Spleen (tissue), 11 donors: ENCODE measurements around the gene DOCK9. TPM values are rescaled to one million over a fixed set of nuclear protein-coding genes. Genes with fewer than 3 reads are reported as not detected.

Source experiments
- DNase-seq: peaks from one replicate; pipeline ENCODE4 v3.0.0-alpha.2; 2020
- H3K27ac ChIP-seq, 8 donors: fragments of 200-600 bp; sonication (generic) in 7 of 8; 1 replicate in 4 of 8; 2 replicates in 4 of 8; pipeline versions ENCODE4 v1.5.0 to v1.8.0; 2016 to 2021; ENCODE audit warnings: inconsistent platforms in 4 of 8, mild to moderate bottlenecking in 4 of 8, moderate library complexity in 1 of 8
- H3K27me3 ChIP-seq, 7 donors: fragments of 200-600 bp; sonication (generic) in 6 of 7; replicated peaks in 1 of 7; 1 replicate in 4 of 7; 2 replicates in 3 of 7; pipeline versions ENCODE4 v1.5.0 to v1.8.0; 2016 to 2021; ENCODE audit warnings: inconsistent platforms in 3 of 7, mild to moderate bottlenecking in 1 of 7
- H3K36me3 ChIP-seq, 6 donors: fragments of 200-600 bp; sonication (generic) in 5 of 6; 1 replicate in 4 of 6; 2 replicates in 2 of 6; pipeline versions ENCODE4 v1.5.0 to v1.8.0; 2016 to 2021; ENCODE audit warnings: inconsistent platforms in 2 of 6
- H3K4me1 ChIP-seq, 6 donors: fragments of 200-600 bp; sonication (generic) in 5 of 6; 1 replicate in 3 of 6; 2 replicates in 3 of 6; pipeline versions ENCODE4 v1.5.0 to v1.8.0; 2016 to 2021; ENCODE audit warnings: inconsistent platforms in 3 of 6
- H3K4me3 ChIP-seq, 8 donors: fragments of 200-600 bp; sonication (generic) in 7 of 8; 1 replicate in 4 of 8; 2 replicates in 4 of 8; pipeline versions ENCODE4 v1.5.0 to v1.8.0; 2016 to 2021; ENCODE audit warnings: inconsistent platforms in 4 of 8, mild to moderate bottlenecking in 4 of 8, moderate library complexity in 2 of 8
- H3K9me3 ChIP-seq, 8 donors: fragments of 200-600 bp; sonication (generic) in 7 of 8; 1 replicate in 4 of 8; 2 replicates in 4 of 8; pipeline versions ENCODE4 v1.5.0 to v1.8.0; 2016 to 2021; ENCODE audit warnings: inconsistent platforms in 4 of 8
- POLR2A ChIP-seq, 3 donors: fragments of 450-650 bp; IDR thresholded peaks; one replicate each; pipeline ENCODE4 v1.5.1; 2017; ENCODE audit warnings: antibody characterized with exemption in 3 of 3, mild to moderate bottlenecking in 1 of 3
- POLR2AphosphoS5 ChIP-seq, 3 donors: sonication (generic); formaldehyde crosslinking; IDR thresholded peaks; one replicate each; pipeline ENCODE4 v1.5.1; 2017; ENCODE audit warnings: antibody characterized with exemption in 3 of 3
- WGBS, 5 donors: extraction: QIAGEN DNeasy Blood & Tissue Kit in 3 of 5; methylation state at CpG; one replicate each; pipeline versions ENCODE4 v1.1.5 to v1.1.7; 2013 to 2018; 5-methylcytosine and 5-hydroxymethylcytosine counted together
- intact Hi-C: fragments of 100-400 bp; cut with DNase I; formaldehyde crosslinking; loops from one replicate; pipeline ENCODE4 v1.15.0; 2023; ENCODE audit warnings: low total_unique reads
- polyA plus RNA-seq, 3 donors: library from polyadenylated mRNA; stranded (reverse); fragments of 200-250 nt; gene quantifications; one replicate each; pipeline ENCODE4 v1.2.1, GENCODE V29; 2013
- total RNA-seq, 7 donors: library from RNA; depleted of rRNA in 3 of 7; stranded (reverse); fragments of >200 nt in 3 of 7; fragmentation: NEBNext Ultra II Directional in 4 of 7; extraction: Animal tissue kit (Norgen Biotek cat#: 25700) in 4 of 7; gene quantifications; one replicate each; pipeline versions ENCODE4 v1.1.0 to v1.2.1, GENCODE V29; 2016 to 2021
- TF ChIP-seq, protein P1 (sequence below), 11 experiments: fragments of 200-600 bp in 7 of 11; fragments of 450-650 bp in 4 of 11; sonication (generic) in 4 of 11; IDR thresholded peaks in 8 of 11; conservative IDR thresholded peaks in 3 of 11; 1 replicate in 7 of 11; 2 replicates in 4 of 11; pipeline versions ENCODE4 v1.4.0 to v1.8.0; 2016 to 2021; ENCODE audit warnings: antibody characterized with exemption in 11 of 11, inconsistent platforms in 4 of 11, mild to moderate bottlenecking in 1 of 11
- donor health status: healthy with polysubstance abuse.
- donor health status: DM: no; HTN: no; CAD: no; lungs with moderate emphysema.
- donor health status: DM: no; HTN: no; CAD: no.
- donor health status: Bipolar disorder and iron deficiency.
- donor health status: healthy.
- donor health status: DM: no; HTN: no; CAD: no.
- donor health status: DM: yes; HTN: yes; CAD: no.

Gene DOCK9
- total and polyA plus RNA-seq, 10 donors: 6.9 to 53.3 (median 47.6) TPM

DNA sequence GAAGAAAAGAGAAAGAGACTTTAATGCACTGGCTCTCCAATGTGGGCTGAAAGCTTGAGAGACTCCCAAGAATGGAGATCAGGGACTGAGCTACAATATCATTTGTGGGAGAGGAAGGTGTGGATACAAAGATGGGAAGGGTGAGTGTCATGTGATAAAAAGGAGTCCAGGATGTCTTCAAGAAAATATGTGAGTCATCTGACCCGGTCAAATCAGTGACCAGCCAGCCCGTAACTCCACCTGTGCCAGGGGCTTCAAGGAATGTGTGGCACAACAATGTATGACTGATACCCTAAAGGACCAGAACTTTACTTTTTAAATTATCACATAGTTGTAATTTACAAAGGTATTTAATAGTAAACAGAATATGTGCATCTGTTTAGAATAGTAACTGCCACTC, 97.2 kb downstream of the DOCK9 start:
- WGBS, 5 donors: 89 to 96% (median 94%) methylated on average over 2 of the region's 2 CpGs
- H3K4me1 ChIP-seq: no peaks in the 10 kb centered on the region
- intact Hi-C loops: no loop called here
- H3K4me3 ChIP-seq: no peak overlapping the region
- TF ChIP-seq, protein P1, sequence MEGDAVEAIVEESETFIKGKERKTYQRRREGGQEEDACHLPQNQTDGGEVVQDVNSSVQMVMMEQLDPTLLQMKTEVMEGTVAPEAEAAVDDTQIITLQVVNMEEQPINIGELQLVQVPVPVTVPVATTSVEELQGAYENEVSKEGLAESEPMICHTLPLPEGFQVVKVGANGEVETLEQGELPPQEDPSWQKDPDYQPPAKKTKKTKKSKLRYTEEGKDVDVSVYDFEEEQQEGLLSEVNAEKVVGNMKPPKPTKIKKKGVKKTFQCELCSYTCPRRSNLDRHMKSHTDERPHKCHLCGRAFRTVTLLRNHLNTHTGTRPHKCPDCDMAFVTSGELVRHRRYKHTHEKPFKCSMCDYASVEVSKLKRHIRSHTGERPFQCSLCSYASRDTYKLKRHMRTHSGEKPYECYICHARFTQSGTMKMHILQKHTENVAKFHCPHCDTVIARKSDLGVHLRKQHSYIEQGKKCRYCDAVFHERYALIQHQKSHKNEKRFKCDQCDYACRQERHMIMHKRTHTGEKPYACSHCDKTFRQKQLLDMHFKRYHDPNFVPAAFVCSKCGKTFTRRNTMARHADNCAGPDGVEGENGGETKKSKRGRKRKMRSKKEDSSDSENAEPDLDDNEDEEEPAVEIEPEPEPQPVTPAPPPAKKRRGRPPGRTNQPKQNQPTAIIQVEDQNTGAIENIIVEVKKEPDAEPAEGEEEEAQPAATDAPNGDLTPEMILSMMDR (IDR thresholded peaks at IDR 0.05 in 8 of 11, conservative IDR thresholded peaks at IDR 0.05 in 3 of 11): no peak
- TF ChIP-seq POLR2AphosphoS5 (IDR thresholded peaks at IDR 0.05): no peak
- TF ChIP-seq POLR2A (IDR thresholded peaks at IDR 0.05): no peak
- no peak overlapping the region for H3K27ac ChIP-seq
- H3K36me3 ChIP-seq: peaks cover 5 to 100% (median 68%) of the 10 kb centered on the region in 6 donors
- no peaks in the 10 kb centered on the region for H3K27me3 ChIP-seq
- no peaks in the 10 kb centered on the region for H3K9me3 ChIP-seq
- no peak for DNase-seq

DNA sequence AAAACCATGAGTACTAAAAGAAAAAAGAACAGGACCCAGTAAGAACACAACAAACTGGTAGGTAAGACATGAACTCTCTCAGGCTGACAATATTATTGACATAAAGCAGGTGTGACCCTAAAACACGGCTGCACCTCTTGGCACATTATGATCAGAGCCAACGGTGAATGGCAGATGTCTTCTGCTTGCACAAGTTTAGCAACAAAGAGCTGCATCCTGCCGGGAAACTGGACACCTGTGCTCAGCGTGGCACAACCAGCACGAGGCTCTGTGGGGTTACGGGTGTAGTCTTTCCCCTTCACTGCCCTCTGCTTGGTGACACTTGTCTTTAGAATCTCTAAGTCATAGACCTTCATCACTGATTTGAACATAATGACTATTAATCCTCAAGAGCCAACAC, 97.9 kb downstream of the DOCK9 start:
- intact Hi-C loops: no loop called here
- Histone ChIP-seq H3K27me3 (no peaks in the 10 kb centered on the region), H3K27ac (no peak overlapping the region), H3K4me3 (no peak overlapping the region), H3K9me3 (no peaks in the 10 kb centered on the region), H3K4me1 (no peaks in the 10 kb centered on the region), H3K36me3 (peaks cover 5 to 98% (median 63%) of the 10 kb centered on the region in 6 donors)
- no peak for DNase-seq
- TF ChIP-seq, protein P1 (IDR thresholded peaks at IDR 0.05 in 8 of 11, conservative IDR thresholded peaks at IDR 0.05 in 3 of 11): no peak
- 58 to 75% (median 65%) methylated on average over 6 of the region's 6 CpGs for WGBS, 5 donors

DNA sequence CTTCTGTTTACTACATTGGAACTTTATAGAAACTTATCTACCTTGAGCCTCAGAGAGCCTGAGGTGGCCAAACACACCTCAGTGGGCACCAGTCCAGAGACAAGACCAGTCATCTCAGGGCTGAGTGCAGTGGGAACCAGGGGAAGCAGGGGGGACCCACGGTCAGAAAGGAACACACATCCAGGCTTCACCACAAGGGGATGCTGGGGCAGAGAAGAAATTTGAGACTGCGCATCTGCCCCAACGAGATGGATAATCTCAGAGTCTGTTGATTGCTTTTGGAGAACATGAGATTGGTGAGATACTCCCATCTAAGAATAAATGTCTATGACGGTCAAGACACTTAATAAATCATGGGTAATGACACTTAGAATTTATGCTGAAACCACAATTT, 98.7 kb downstream of the DOCK9 start:
- TF ChIP-seq POLR2A (IDR thresholded peaks at IDR 0.05): no peak
- TF ChIP-seq, protein P1 (IDR thresholded peaks at IDR 0.05 in 8 of 11, conservative IDR thresholded peaks at IDR 0.05 in 3 of 11): no peak
- no peak for TF ChIP-seq POLR2AphosphoS5 (IDR thresholded peaks at IDR 0.05)
- intact Hi-C loops: no loop called here
- peaks cover 5 to 97% (median 56%) of the 10 kb centered on the region in 6 donors for H3K36me3 ChIP-seq
- H3K9me3 ChIP-seq: peaks cover 0 to 2% (median 0%) of the 10 kb centered on the region in 8 donors
- H3K27me3 ChIP-seq: no peaks in the 10 kb centered on the region
- no peaks in the 10 kb centered on the region for H3K4me1 ChIP-seq
- no peak for DNase-seq
- no peak overlapping the region for H3K4me3 ChIP-seq
- no peak overlapping the region for H3K27ac ChIP-seq
- 75 to 84% (median 81%) methylated on average over 4 of the region's 4 CpGs for WGBS, 5 donors

DNA sequence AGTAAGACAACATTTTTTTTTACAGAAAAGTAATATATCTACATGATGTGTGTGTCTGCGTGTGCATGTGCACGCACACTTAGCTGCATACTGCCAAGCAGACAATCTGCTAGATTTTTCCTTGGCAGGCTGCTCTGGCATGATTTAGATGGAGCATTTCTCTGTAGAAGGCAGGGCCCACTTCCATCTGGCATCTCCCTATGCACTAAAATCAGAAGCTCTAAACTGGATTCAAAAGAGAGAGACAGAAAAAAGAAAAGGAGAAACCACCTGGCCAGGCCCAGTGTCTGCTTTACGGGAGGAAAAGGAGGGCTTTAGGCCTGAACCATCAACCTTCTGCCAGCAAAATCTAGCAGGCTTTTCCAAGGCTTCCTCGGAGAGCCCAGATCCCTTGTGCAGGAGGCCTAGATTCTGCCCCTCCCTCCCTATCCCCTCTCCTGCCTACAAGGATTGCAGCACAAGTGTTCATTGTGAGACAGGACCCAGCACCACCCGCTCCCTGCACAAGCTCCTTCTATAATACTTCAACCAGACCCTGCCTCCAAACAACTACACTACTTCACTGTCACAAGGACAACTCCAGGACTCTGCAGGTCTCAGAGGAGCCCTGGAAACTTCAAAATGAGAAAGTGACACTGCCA, 99.3 kb downstream of the DOCK9 start:
- TF ChIP-seq, protein P1 (IDR thresholded peaks at IDR 0.05 in 8 of 11, conservative IDR thresholded peaks at IDR 0.05 in 3 of 11): no peak
- TF ChIP-seq POLR2A (IDR thresholded peaks at IDR 0.05) (no peak), POLR2AphosphoS5 (IDR thresholded peaks at IDR 0.05) (no peak)
- DNase-seq: no peak
- H3K27ac ChIP-seq: no peak overlapping the region
- intact Hi-C loops: no loop called here
- 87 to 100% (median 99%) methylated on average over 5 of the region's 5 CpGs for WGBS, 5 donors
- no peak overlapping the region for H3K4me3 ChIP-seq
- H3K36me3 ChIP-seq: peaks cover 5 to 97% (median 54%) of the 10 kb centered on the region in 6 donors
- peaks cover 0 to 7% (median 5%) of the 10 kb centered on the region in 8 donors for H3K9me3 ChIP-seq
- H3K27me3 ChIP-seq: no peaks in the 10 kb centered on the region
- no peaks in the 10 kb centered on the region for H3K4me1 ChIP-seq
